GM13977 (cell line): ENCODE data around the gene ASPM.

Experiments
- DNase-seq: peaks from one replicate; pipeline ENCODE4 v3.0.0; 2012; ENCODE audit warnings: low spot score
- CTCF ChIP-seq: IDR thresholded peaks from 2 replicates; pipeline ENCODE4 v1.5.1; 2012; ENCODE audit warnings: mild to moderate bottlenecking, control low read depth; ENCODE audit not compliant: insufficient read depth; ENCODE audit errors: extremely low read depth, missing control alignments
- in situ Hi-C: fragments of 300-500 bp; cut with MboI; formaldehyde crosslinking; loops from one replicate; pipeline ENCODE4 v1.12.0; 2022; ENCODE audit warnings: low sequenced_read_pairs, low pct_unique_long_range_greater_than_20kb, mixed read lengths, inconsistent platforms; ENCODE audit not compliant: unreplicated experiment

ASPM gene

GRCh38 chr1:197076585-197076984, 69.9 kb downstream of the ASPM start:
- in situ Hi-C loops: no loop called here
- no peak for DNase-seq
- no peak for TF ChIP-seq CTCF

- no peak for DNase-seq
- in situ Hi-C loops: no loop called here
- TF ChIP-seq CTCF: no peak
Observed at GRCh38 chr1:197073978-197074377, 72.5 kb downstream of the ASPM start.

- in situ Hi-C loops: no loop called here
- no peak for TF ChIP-seq CTCF
- no peak for DNase-seq
Observed at GRCh38 chr1:197067457-197067818, 79.0 kb downstream of the ASPM start.

GRCh38 chr1:197066719-197067456, 79.6 kb downstream of the ASPM start, which contains the start of gene F13B:
TSS of gene F13B (minus strand) at chr1:197067260. CDS start at chr1:197067223, 37 bp downstream.
- no peak for TF ChIP-seq CTCF
- DNase-seq: no peak
- in situ Hi-C loops: no loop called here

GRCh38 chr1:197066277-197066676, 80.2 kb downstream of the ASPM start:
- in situ Hi-C loops: no loop called here
- DNase-seq: no peak
- TF ChIP-seq CTCF: no peak

GRCh38 chr1:197065559-197065958, 80.9 kb downstream of the ASPM start:
- no peak for TF ChIP-seq CTCF
- DNase-seq: no peak
- in situ Hi-C loops: no loop called here
